HK-2 (cell line): ENCODE results near the gene ELL2.

Source experiments
- DNase-seq: peaks from one replicate; pipeline ENCODE4 v3.0.0-alpha.2; 2018; ENCODE audit not compliant: unreplicated experiment

Gene ELL2

DNA sequence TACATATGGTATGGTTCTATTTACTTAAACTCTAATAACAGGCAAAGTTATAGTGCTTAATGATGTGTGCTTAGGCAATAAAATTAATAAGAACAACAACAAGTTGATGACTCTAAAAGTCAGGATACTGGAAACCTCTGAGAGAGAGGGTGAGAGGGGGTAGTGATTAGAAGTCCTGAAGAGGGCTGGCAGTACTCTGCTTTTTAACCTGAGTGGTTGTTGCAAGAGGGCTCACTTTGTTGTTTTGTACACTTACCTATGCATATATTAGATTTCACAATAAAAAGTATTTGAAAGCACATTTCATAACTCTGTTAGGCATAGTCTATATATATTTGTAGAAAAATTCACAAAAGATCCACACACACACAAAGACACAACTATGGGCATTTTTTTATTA lies 21.4 kb upstream of the ELL2 start:
- no peak for DNase-seq

DNA sequence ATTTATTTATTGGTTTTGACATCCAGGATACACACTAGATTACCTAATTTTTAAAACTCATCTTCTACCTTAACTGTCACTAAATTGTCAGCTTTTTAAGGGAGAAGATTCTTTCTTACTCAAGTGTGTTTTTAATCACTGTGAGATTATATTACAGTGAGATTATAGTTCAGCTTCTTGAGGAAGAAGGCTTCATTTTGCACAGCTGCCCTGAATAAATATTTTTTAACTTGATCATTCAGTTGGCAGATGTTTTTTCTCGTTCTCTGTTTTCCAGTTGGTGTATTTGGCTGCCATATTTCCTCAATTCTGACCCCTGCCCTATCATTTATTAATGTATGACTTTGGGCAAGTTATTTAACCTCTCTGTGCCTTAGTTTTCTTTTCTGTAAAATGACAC lies 15.0 kb upstream of the ELL2 start:
- DNase-seq: no peak

DNA sequence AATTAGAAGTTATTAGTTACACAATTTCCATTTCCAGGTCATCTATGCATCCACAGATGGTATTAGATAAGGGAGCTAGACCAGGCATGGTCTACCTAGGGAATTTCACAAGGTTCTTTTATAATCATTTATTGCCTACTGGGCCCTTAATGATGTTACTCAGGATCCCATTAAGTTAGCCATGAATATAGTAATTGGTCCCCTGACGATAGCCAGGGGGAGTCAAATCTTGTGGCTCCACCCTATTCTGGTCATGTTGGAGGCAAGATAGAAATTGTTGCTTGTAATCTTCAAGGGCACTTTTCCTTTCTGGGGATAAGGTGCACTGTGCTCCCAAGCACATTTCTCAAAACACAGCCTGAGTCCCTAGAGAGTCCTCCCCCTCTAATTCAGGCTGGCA lies 14.1 kb upstream of the ELL2 start:
- DNase-seq: no peak

DNA sequence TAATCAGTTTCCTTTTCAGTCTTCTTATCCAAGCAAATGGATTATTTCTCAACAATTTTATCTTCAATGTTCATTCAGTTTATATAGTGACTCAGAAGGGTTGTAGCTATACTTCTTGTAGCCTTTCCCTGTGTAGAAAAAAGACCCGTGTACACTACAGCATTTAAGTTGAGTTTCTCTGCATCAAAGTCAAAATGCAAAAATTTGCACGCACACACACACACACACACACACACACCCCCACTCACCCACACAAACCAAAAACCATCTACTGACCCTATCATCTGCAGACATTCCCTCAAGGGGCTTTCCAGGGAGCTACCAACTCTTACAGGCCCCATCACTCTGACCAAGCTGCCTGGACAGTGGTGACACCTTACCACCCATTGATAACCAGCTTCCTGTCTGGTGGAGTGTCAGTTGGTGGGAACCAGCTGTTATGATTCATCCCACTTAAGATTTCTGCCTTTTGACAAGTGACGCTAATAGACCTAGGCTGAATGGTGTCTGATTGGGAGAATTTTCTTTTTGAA lies 12.2 kb upstream of the ELL2 start:
- DNase-seq: peak; percentile 32

DNA sequence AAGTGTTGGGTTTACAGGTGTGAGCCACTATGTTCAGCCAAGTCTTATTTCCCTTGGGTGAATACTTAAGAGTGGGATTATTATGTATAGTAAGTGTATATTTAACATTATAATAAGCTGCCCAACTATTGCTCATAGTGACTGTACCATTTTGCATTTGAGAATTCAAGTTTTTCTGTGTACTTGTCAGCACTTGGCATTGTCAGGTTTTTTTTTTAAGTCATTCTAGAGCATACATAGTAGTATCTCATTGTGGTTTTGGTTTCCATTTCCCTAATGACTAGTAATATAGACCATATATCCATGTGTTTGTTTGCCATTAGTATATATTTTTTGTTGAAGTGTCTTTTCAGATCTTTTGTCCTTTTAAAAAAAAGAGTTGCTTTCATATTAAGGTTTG lies 10.5 kb upstream of the ELL2 start:
- no peak for DNase-seq

DNA sequence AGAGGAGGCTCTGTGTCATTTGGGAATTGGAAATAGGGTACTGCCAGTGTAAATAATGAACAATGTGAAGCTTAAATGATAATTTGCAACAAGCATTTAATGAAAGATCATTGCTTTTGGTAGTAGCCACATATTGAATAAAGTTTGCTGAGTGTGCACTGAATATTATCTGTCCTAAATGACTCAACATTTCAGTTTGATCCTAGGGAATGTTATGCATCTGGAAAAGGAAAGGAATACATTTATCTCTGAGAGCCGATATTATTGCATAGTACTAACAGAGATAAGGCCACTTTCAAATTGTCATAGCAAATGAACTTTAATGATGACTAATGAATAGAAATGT lies 8.7 kb upstream of the ELL2 start:
- no peak for DNase-seq

DNA sequence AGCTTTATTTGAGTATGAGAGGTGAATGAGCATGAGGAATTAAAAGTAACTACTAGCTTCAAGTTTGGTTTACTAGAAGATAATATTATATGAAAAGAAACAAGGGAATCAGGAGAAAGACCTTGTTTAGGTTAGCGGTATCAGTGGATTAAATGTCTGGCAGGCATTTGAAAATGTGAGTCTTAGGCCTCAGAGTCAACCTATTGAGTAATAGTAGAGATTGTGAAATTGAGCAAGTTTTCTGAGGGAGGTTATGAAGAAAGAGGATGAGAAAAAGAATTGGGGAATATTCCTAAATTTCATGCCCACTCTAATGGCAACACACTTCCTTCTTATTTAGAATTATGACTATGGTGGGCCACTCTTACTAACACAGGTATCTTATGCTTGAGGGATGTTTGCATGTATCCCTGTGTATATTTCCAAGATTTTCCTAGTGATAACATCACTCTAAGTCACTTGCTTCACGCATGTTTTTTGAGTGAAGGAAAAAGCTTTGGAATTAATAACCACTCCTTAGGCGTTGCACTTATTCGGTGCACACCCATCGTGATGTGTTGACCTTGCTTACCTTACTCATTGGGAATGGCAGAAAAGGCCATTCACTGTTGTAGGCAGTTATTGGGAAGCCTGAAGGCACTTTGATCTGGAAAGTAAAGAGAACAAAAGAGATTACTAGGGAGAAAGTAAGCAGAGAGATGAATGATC lies 8.2 kb upstream of the ELL2 start:
- DNase-seq: no peak

DNA sequence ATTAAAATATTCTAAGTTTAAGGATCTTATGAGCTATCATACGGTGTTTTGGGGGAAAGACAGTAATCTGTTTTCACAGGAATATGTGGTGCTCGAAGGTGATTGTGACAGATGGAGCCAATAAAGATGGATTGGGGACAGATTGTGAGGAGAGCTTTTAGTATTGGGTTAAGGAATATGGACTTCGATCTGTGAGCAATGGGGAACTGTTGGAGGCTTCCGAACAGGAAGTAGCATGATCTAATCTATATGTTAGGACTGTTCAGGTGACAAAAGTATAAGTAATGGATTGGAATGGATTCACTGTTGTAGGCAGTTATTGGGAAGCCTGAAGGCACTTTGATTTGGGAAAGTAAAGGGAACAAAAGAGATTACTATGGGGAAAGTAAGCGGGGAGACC lies 7.4 kb upstream of the ELL2 start:
- DNase-seq: no peak

DNA sequence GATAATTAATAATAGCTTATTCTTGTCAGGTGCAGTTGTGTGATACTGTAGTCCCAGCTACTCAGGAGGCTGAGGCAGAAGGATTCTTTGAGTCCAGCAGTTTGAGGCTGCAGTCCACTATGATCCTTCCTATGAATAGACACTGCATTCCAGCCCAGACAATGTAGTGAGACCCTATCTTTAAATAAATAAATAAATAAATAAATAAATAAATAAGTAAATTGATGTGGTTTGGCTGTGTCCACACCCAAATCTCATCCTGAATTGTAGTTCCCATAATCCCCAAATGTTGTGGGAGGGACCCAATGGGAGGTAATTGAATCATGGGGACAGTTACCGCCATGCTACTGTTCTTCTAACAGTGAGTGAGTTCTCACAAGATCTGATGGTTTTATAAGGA lies 5.6 kb upstream of the ELL2 start:
- DNase-seq: no peak

DNA sequence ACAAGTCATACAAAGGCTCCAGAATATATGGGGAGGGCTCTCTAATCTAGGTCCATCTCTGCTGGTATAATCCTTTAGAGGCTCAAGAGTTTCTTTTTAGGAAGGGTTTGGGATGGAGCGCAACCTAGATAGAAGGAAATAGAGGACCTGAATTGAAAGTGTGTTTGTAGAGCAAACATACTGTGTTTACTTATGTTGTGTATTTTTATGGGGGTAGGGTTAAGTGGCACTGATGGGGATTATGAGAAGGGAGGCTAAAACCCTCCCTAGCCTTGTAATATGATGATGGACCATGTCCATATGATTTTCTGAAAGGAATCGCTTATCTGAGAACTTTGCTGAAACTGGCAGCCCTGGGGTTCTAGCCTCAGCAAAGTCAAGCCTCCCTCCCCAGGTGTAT lies 4.4 kb upstream of the ELL2 start:
- DNase-seq: no peak

DNA sequence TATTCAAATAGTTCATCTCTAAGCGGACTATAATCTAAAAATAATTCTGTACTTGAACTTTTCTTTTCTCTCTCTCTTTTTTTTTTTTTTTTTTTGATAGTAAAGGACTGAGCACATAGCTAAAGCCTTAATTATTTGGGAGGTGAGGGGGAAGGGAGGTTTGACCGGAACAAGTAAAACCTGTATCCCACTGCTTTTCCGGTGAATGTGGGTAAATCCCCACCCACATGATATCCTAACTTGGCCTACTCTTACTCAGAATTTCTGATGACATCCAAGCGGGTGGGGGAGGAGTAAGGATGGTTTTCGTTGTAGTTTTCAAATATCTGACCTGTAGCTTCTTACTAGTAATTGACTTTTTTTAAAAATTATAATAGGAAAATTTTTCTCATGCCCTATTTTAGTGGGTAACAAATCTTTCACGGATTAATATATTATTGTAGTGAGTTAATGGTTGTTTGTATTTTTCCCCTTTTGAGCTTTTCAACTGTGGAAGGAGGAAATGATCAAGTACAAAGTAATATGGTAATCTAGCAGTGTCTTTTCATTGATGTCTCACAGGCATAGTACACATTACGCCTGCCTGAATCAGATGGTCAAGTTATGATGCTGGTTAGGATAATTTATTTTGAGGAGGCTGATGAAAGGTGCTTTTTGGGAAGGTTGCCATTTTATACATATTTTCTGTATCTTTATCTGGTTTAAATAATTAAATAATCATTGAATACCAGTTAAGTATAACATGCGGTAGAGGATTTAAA lies 2.2 kb upstream of the ELL2 start:
- no peak for DNase-seq

DNA sequence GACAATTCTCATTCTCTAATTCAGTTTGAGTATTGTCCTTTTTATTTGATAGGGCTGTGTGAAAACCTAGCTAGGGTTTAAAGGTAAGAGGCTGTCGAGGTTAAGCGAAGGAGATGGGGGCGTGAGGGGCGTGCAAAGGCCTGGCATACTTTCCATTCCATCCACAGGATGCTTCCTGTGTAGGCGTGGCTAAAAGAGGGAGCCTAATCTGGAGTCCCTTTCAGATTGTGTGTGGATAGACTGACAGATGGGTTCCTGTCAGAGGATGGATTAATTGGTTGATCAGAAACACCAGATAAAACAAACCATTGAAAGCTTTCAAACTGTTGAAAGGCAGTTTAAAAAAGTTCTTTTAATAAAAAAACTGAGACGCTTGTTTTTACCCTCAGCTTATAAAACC lies 1.1 kb upstream of the ELL2 start:
- DNase-seq: no peak

DNA sequence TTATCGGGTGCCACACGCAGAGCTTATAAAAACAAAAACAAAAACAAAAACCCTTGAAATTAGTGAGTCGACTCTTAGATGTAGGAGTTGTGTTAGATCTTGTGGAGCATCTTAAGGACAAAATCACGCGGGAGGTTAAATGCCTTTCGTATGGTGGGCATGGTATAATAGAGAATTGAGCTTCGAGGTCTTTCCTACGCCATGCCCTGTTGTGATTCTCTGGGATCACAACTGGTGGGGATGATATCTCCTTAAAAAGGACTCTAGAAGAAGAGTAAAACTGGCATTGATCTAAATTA lies 773 bp upstream of the ELL2 start:
- no peak for DNase-seq

DNA sequence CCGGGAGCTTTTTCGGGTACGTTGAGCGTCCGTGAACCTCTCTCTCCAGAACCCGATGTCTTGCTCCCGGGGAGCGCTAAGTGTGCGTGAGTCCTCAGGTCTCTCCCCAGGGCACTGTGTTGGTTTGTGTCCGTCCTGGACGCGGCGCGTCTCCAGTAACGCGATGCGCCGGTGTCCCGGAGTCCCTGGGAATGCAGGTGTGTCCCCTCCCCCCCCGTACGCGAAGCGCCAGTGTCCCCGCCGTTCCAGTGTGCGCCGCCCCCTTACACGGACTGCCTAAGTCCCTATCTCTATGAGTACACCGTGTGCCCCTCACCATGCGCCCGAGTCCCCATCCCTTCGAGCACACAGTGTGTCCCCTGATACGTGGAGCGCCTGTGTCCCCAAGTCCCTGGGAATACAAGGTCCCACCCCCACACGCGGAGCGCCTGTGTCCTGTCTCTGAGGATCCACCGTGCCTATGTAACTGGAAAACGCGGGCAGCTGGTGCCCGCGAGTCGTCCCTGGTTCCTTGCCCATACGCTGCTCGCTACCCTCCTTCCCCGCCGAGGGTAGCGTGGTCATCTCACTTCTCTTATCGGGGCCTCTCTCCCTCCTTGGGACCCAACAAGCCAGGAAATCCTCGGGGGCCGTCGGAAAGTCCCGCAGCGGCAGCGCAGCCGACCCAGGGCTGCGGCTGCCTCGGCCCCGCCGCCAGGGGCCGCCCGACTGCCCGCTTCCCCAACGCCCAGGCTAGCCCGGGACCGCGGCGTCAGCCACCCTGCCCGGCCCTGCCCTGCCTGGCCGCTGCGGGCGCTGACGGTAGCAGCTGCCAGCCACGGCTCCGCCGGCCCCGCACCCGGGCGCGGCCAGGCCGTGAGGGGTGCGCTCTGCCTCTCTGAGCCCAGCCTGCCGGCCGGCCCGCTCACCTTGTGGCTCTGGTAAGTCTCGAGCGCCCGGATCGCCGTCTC lies 709 bp downstream of the ELL2 start:
- DNase-seq: peak; percentile 69

DNA sequence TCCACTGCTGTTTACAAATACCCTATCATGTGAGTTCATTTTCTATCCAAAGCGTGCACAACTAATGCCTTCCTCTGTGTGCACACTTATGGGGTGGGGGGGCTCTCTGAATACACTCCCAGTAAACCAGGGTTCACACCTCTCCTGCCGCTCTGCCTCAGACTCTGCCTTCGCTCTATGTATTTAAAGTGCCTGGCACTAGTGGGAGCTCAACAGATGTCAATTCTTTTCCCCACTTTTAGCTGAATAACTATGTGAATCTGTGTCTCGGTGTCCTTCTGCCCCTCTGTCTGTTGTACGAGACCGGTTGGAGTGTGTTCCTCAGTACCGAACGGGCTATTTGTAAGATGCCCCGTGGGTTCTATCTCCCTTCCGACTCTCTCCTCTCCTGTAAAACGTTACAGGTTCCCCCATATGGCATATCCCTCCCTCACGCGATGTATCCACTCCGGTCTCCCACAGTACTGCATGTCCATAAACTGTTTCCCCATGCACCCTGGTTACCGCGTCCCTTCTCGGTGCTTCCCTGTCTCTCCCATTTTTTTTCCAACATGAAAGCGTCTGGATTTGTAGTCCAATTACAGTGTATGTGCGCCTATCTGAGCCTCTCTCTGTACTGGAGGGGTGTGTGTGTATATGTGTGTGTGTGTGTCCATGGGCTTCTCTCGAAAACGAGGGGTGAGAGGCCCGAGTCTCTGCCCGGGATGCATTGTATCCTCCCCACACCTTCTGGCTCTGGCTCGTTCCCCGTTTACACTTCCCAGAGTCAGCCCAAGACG lies 1.6 kb downstream of the ELL2 start:
- DNase-seq: no peak

DNA sequence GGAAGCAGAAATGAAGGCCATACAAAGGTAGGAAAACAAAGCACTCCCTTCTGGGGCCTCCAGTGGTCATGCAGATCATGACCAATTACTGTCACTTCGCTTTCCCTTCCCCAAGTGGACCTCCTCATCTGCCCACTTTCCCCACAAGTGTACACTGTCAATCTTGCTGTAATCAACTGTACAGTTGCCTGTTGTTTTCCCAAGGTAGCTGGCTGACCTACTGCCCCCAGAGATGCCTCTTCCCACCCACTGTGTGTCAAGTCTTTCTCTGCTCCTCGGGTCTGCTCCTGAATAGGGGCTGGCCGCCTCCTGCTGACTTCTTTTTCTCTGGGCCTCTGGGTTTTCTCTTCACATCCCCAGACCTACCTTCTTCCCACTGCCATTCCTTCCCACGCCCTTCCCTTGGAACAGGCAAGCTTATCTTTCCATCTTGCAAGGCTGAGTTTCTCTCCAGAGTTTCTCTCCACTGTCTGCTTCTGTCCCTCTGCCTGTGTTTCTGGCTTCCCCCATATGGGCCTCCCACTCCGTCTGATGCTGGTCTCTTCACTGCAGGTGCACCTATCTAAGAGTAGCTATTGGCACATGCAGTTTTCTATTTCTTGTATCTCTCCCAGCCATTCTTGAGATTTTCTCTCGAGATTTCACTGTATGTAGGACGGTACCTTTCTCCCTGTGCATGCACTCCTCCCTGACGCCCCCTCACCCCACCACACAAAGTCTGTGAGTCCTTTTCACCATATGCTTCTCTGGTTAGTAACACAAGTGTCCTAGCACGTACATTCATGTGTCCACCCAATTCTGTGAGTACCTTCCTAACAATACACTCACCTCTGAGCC lies 2.4 kb downstream of the ELL2 start:
- no peak for DNase-seq

DNA sequence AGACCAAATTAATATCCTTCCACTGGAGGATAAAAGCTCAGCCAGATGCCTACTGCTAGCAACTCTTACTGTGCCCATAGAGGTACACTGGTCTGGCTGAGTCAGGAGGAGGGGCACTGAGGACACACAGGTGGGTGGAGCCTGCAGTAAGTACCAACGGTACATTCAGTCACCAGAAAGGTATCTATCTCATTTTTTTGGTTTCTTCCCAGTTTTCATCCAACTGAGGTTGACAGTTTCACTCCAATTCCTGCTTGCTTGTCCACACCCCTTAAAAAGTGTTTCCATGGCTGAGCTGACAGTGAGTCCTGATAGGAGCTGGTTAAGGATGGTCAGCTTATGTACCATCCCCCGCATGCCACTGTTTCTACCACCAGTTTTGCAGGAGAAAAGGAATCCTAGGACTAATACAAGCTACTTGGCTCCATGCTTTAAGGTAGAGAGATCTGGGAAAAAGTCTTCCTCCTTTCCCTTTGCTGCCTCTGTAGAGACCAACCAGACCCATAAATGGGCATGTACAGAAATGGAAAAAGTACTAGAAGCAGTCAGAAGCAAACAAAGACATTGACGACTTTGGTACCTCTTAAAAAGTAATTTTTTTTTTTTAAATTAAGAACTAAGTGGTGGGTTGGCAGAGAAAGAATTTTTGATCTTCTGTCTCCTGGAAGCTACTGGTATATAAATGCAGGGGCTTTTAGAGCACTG lies 3.2 kb downstream of the ELL2 start:
- no peak for DNase-seq

DNA sequence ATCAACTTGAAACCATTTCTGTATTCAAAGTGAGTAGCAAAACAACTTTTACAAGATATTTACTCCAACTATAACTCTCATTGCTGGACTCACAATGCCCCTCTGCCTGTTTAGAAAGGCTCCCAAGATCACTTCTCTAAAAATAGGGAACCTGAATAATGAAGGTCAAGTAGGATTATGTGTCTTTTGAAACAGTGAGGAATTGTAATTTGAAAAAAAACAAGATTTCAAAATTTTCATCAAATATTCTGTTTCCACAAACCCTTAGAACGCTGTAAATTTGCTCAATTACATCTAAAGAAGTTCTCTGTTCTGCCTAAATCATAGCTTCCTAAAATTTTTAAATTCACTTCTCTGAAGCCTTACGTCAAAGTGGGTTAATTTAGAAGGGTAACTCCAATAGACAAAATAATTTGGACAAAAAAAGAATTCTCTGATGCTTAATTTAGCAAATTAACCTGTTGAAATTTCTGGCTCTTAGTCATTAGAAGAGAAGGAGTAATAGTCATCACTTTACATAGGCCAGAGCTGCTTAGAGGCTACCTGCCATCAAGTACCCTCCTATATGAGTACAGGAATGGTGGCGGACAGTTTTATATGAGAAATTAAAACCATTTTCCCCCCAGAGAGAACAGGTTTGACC lies 4.0 kb downstream of the ELL2 start:
- DNase-seq: no peak

DNA sequence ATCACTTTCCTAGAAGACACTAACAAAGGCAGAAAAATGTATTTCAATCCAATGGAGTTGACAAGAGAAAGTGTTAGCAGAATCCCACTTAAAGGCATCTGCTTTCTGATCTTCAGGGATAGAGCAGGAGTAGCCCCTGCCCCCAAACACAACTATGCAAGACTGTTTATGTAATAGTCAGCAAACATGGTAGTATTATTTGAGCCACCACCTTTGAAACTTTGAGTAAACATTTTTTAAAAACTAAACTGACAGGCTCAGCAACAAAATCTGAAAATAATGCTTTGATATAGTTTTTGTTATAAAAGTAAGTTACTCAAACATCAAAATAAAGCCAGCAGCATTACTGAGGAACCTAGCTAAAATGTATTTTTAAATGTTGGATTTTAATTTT lies 4.8 kb downstream of the ELL2 start:
- no peak for DNase-seq
